HepG2 (cell line): ENCODE measurements around the gene LEAP2. TPM values are rescaled to one million over a fixed set of nuclear protein-coding genes. Genes with fewer than 3 reads are reported as not detected.
A peak's percentile ranks its signal among the peaks of the same experiment; 100 is the strongest.

Source experiments
- CAMTA2 ChIP-seq: sonication (generic); formaldehyde crosslinking; IDR thresholded peaks from 2 replicates; pipeline ENCODE4 v1.4.0; 2020; ENCODE audit warnings: mild to moderate bottlenecking, missing genetic modification reagents, borderline replicate concordance
- CBX2 ChIP-seq, 2 experiments: fragments of 200-600 bp in 1 of 2; sonication (generic); formaldehyde crosslinking in 1 of 2; IDR thresholded peaks; 2 replicates each; pipeline versions ENCODE4 v1.7.0 to v1.8.1; 2018 to 2022; ENCODE audit warnings: low read depth in 2 of 2, low read length in 1 of 2, mild to moderate bottlenecking in 1 of 2, missing genetic modification reagents in 1 of 2
- CSRNP1 ChIP-seq: sonication (generic); formaldehyde crosslinking; IDR thresholded peaks from 2 replicates; pipeline ENCODE4 v1.8.1; 2023; ENCODE audit warnings: mild to moderate bottlenecking, missing genetic modification reagents
- HCFC1 ChIP-seq: fragments of 150-350 bp; IDR thresholded peaks from 2 replicates; pipeline ENCODE4 v1.6.1; 2014; ENCODE audit warnings: low read depth, low read length
- HMG20B ChIP-seq: conservative IDR thresholded peaks from 2 replicates; pipeline ENCODE4 v1.6.1; 2016; ENCODE audit warnings: missing genetic modification reagents, missing compliant biosample characterization
- JUNB ChIP-seq: sonication (generic); formaldehyde crosslinking; IDR thresholded peaks from 2 replicates; pipeline ENCODE4 v1.8.0; 2022; ENCODE audit warnings: missing genetic modification reagents, mild to moderate bottlenecking, borderline replicate concordance
- MAFK ChIP-seq, 2 experiments: IDR thresholded peaks in 1 of 2; conservative IDR thresholded peaks in 1 of 2; 2 replicates each; pipeline ENCODE4 v1.6.1; 2011; ENCODE audit warnings: improper control_type of control experiment in 2 of 2, low read length in 2 of 2
- MAX ChIP-seq: IDR thresholded peaks from 2 replicates; pipeline ENCODE4 v1.6.1; 2012; ENCODE audit warnings: inconsistent platforms
- MBD4 ChIP-seq: IDR thresholded peaks from 2 replicates; pipeline ENCODE4 v1.6.1; 2012; ENCODE audit warnings: low read length, inconsistent platforms, borderline replicate concordance
- PBX3 ChIP-seq: sonication (generic); formaldehyde crosslinking; IDR thresholded peaks from 2 replicates; pipeline ENCODE4 v1.8.1; 2023; ENCODE audit warnings: missing genetic modification reagents, inconsistent platforms, borderline replicate concordance
- PITX1 ChIP-seq: sonication (generic); formaldehyde crosslinking; IDR thresholded peaks from 2 replicates; pipeline ENCODE4 v1.5.1; 2020; ENCODE audit warnings: mild to moderate bottlenecking, missing genetic modification reagents
- REPIN1 ChIP-seq: sonication (generic); formaldehyde crosslinking; IDR thresholded peaks from 2 replicates; pipeline ENCODE4 v1.8.0; 2022; ENCODE audit warnings: missing genetic modification reagents, low read depth, mild to moderate bottlenecking, borderline replicate concordance
- SKI ChIP-seq: fragments of 450-650 bp; IDR thresholded peaks from one replicate; pipeline ENCODE4 v1.6.1; 2018; ENCODE audit warnings: mild to moderate bottlenecking; ENCODE audit not compliant: partially characterized antibody
- SNAPC5 ChIP-seq: sonication (generic); formaldehyde crosslinking; IDR thresholded peaks from 2 replicates; pipeline ENCODE4 v1.8.1; 2023; ENCODE audit warnings: mild to moderate bottlenecking, missing genetic modification reagents, borderline replicate concordance
- SRSF1 ChIP-seq: fragments of 200-400 bp; formaldehyde crosslinking; optimal IDR thresholded peaks from 2 replicates; pipeline ENCODE3; 2017; ENCODE audit warnings: mild to moderate bottlenecking, low read depth, low read length, moderate library complexity
- TERF1 ChIP-seq: sonication (generic); formaldehyde crosslinking; IDR thresholded peaks from 2 replicates; pipeline ENCODE4 v1.8.0; 2022; ENCODE audit warnings: mild to moderate bottlenecking, missing genetic modification reagents, moderate library complexity
- THAP11 ChIP-seq: IDR thresholded peaks from 2 replicates; pipeline ENCODE4 v1.6.1; 2016; ENCODE audit warnings: missing biosample characterization, missing genetic modification reagents
- ZBTB37 ChIP-seq: sonication (generic); formaldehyde crosslinking; IDR thresholded peaks from 2 replicates; pipeline ENCODE4 v1.4.0; 2020; ENCODE audit warnings: mild to moderate bottlenecking, missing genetic modification reagents
- ZNF180 ChIP-seq: sonication (generic); formaldehyde crosslinking; IDR thresholded peaks from 2 replicates; pipeline ENCODE4 v1.4.0; 2020; ENCODE audit warnings: low read depth, missing genetic modification reagents, borderline replicate concordance
- ZNF549 ChIP-seq: sonication (generic); formaldehyde crosslinking; IDR thresholded peaks from 2 replicates; pipeline ENCODE4 v1.5.0; 2020; ENCODE audit warnings: missing genetic modification reagents
- ZNF614 ChIP-seq: IDR thresholded peaks from 2 replicates; pipeline ENCODE4 v1.6.1; 2018; ENCODE audit warnings: missing biosample characterization, missing genetic modification reagents, inconsistent platforms, borderline replicate concordance
- ZNF850 ChIP-seq: sonication (generic); formaldehyde crosslinking; conservative IDR thresholded peaks from 2 replicates; pipeline ENCODE4 v1.9.0; 2021; ENCODE audit warnings: mild to moderate bottlenecking, missing genetic modification reagents
- polyA plus RNA-seq, 8 experiments: library from polyadenylated mRNA; depleted of rRNA in 3 of 8; stranded (reverse) in 7 of 8; unstranded in 1 of 8; fragments of >200 nt; fragmentation: Illumina TruSeq in 4 of 8; extraction: Trizol in 4 of 8; gene quantifications; 2 replicates each; pipeline versions ENCODE4 v1.2.1 to v1.2.3, GENCODE V29; 2011 to 2016; ENCODE audit warnings: low read depth in 4 of 8, missing spikeins in 1 of 8, mixed read lengths in 1 of 8; ENCODE audit not compliant: insufficient read depth in 1 of 8
- total RNA-seq, 5 experiments: library from RNA; depleted of rRNA; stranded (reverse); fragments of >200 nt; fragmentation: Illumina TruSeq; extraction: Trizol; gene quantifications; 2 replicates each; pipeline ENCODE4 v1.2.3, GENCODE V29; 2016; ENCODE audit warnings: low read depth in 1 of 5

LEAP2 gene
- total and polyA plus RNA-seq, 2 of the 13 experiments (the other 11 are each of a cell fraction or from before 2014, with no cell fraction given), result 23.9 to 51.9 TPM

GRCh38 chr5:132839426-132840301 lies 33.8 kb upstream of the LEAP2 start (continued):
- no peak for TF ChIP-seq CSRNP1 (CRISPR knock-in tag)
- TF ChIP-seq ZNF614 (CRISPR knock-in tag), result peak; percentile 84
- no peak for TF ChIP-seq CAMTA2 (CRISPR knock-in tag)
- TF ChIP-seq SRSF1, result no peak
- peak; percentile 52; the same call in 1 of the 2 replicates for TF ChIP-seq REPIN1 (CRISPR knock-in tag)
- no peak for TF ChIP-seq CBX2 (IDR thresholded peaks at IDR 0.05; ENCODE audit: low read depth, low read length)
- TF ChIP-seq CBX2 (CRISPR knock-in tag; IDR thresholded peaks at IDR 0.05; ENCODE audit: low read depth), result no peak
- no peak for TF ChIP-seq PBX3 (CRISPR knock-in tag)
- no peak for TF ChIP-seq ZNF180 (CRISPR knock-in tag)
- TF ChIP-seq THAP11 (CRISPR knock-in tag), result peak; percentile 47; the same call in 1 of the 2 replicates
- peak; percentile 86 for TF ChIP-seq HMG20B (CRISPR knock-in tag)
- no peak for TF ChIP-seq ZNF549
- TF ChIP-seq JUNB (CRISPR knock-in tag), result no peak
- no peak for TF ChIP-seq TERF1 (CRISPR knock-in tag)
- TF ChIP-seq HCFC1, result no peak
- TF ChIP-seq MBD4, result peak; percentile 20; the same call in 1 of the 2 replicates
- no peak for TF ChIP-seq SNAPC5 (CRISPR knock-in tag)
- TF ChIP-seq ZNF850 (CRISPR knock-in tag), result no peak
- no peak; the same call in 1 of the 2 replicates for TF ChIP-seq MAX
- peak; percentile 68 for TF ChIP-seq PITX1 (CRISPR knock-in tag)
- no peak for TF ChIP-seq MAFK (conservative IDR thresholded peaks at IDR 0.05 in 1 of 2, IDR thresholded peaks at IDR 0.05 in 1 of 2; ENCODE audit: low read length in 2 of 2)
- TF ChIP-seq ZBTB37 (CRISPR knock-in tag), result no peak
- no peak for TF ChIP-seq SKI
